RWPE1 (cell line): ENCODE results near the gene TUBB3.

Source experiments
- CTCF ChIA-PET: fragments of 350-600 bp; sonication (Branson Sonifier 250); formaldehyde crosslinking; extraction: SDS; loops from one replicate; lab custom pipeline; 2021; lab: Yijun Ruan, JAX
- POLR2A ChIA-PET: fragments of 400-600 bp; formaldehyde crosslinking; extraction: SDS; loops from one replicate; lab custom pipeline; 2020; ENCODE audit warnings: antibody characterized with exemption; ENCODE audit not compliant: low non-redundant PET; lab: Yijun Ruan, JAX
- DNase-seq: peaks from one replicate; pipeline ENCODE4 v3.0.0; 2012; ENCODE audit warnings: low spot score
- H3K27ac ChIP-seq: fragments of 450-650 bp; 2 replicates; pipeline ENCODE4 v1.5.1; 2017
- CTCF ChIP-seq: fragments of 450-650 bp; conservative IDR thresholded peaks from 2 replicates; pipeline ENCODE4 v1.5.1; 2017; ENCODE audit warnings: low read depth, mild to moderate bottlenecking

Gene TUBB3

DNA sequence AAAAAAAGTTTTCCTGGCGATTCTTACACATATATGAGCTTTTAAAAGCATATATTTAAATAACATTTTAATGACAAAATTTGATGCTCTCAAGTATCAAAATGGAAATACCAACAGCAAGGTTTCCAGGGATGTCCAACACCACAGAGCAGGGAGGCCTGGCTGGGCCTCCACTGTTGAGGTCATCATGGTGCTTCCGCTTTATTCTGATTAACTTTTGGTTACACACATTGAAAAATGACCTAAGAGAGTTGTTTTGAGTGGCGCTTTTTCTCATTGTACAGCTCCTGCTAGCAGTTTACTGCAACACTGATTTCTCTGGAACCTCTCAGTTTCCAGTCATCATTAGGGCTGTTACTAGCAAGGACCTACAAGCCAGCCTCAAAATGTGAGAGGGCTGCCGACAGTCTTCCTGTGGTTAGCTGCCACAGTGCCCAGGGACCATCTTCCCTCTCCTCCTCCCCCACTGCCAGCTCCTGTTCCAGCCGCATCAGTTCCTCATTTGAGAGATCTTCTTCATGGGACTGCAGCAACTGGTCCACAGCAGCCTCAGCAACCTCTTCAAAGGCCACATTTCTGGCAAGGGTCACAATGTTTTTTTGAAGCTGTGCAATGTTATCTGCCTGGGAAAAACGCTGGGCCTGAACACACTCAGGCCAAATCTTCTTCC is 46.7 kb downstream of the TUBB3 start:
- no peak overlapping the region for H3K27ac ChIP-seq
- no peak for TF ChIP-seq CTCF
- ChIA-PET CTCF (interaction anchor here (1.2 kb wide), 1 partner anchor 60 kb away, joined by 4 read pairs; no protein-coding TSS in a partner anchor), POLR2A (no interaction called here)
- DNase-seq = no peak

GRCh38 chr16:89971495-89972243 is 48.5 kb downstream of the TUBB3 start:
- no peak for TF ChIP-seq CTCF
- H3K27ac ChIP-seq = peak overlapping the region; percentile 89
- ChIA-PET CTCF (interaction anchor here (0.6 kb wide), 1 partner anchor 105 kb away, joined by 3 read pairs; no protein-coding TSS in a partner anchor), POLR2A (interaction anchor here (0.6 kb wide), 1 partner anchor 28 kb away, joined by 7 read pairs; no protein-coding TSS in a partner anchor)
- DNase-seq = peak; percentile 26

- peak; percentile 100 for DNase-seq
- ChIA-PET CTCF (interaction anchor here (0.5 to 0.7 kb wide), 5 partner anchors 24 to 109 kb away, joined by 3 to 5 read pairs (median 3); no protein-coding TSS in a partner anchor), POLR2A (interaction anchor here (0.6 to 1.4 kb wide), 5 partner anchors 9 to 140 kb away, joined by 3 to 7 read pairs (median 4); partner anchors contain the start of gene TUBB3)
These were observed 49.4 kb downstream of the TUBB3 start for GRCh38 chr16:89972244-89973234.

GRCh38 chr16:89973235-89973634 is 50.1 kb downstream of the TUBB3 start:
- ChIA-PET CTCF (interaction anchor here (0.7 kb wide), 1 partner anchor 52 kb away, joined by 5 read pairs; no protein-coding TSS in a partner anchor), POLR2A (interaction anchor here (0.6 to 1.4 kb wide), 4 partner anchors 8 to 140 kb away, joined by 3 to 5 read pairs (median 4); partner anchors contain the start of gene TUBB3)
- TF ChIP-seq CTCF = no peak
- DNase-seq = no peak
- H3K27ac ChIP-seq = peak overlapping the region; percentile 89

More at GRCh38 chr16:89972244-89973234, 49.4 kb downstream of the TUBB3 start:
- no peak for TF ChIP-seq CTCF
- H3K27ac ChIP-seq = peak overlapping the region; percentile 89

DNA sequence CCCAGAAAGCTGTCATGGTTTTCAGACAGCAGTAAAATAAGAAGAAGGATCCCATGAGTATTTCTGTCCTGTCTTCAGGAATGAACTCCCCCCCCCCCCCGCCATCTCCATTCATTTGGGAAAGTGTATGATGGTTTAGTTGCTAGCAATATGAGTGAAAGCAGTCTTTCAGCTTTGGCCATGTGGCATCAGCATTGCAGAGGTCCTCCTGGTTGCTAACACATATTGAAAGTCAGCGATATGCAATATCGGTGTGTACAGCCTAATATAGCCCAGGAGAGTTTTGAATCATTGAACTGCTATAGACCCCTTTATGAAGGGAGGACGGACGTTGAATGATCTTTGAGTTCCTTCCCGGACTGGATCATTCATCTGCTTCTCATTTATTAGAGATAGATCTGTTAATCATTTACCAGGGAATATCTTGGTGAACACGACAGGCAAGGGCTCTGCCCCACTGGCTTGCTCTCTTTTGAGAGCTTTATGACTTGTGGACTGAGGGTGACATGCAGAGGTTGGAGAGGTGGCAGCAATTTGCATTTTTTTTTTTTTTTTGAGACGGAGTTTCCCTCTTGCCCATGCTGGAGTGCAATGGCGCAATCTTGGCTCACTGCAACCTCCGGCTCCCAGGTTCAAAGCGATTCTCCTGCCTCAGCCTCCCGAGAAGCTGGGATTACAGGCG is 50.7 kb downstream of the TUBB3 start:
- ChIA-PET POLR2A (interaction anchor here (1.4 kb wide), 1 partner anchor 51 kb away, joined by 4 read pairs; the partner anchor contains the start of gene TUBB3), CTCF (no interaction called here)
- H3K27ac ChIP-seq = no peak overlapping the region
- no peak for DNase-seq
- TF ChIP-seq CTCF = no peak
